ENCODE results near the gene TRIM56. TPM values are rescaled to one million over a fixed set of nuclear protein-coding genes. Genes with fewer than 3 reads are reported as not detected.

Gene TRIM56
- total RNA-seq, 4 donors from 2014 or later, result 4.2 to 11.4 (median 6.9) TPM

- in situ Hi-C loops (cut with MboI; ENCODE audit: low sequenced_read_pairs in 4 of 4) (loop anchor here (5.0 to 10.0 kb wide), 4 partner anchors 52 to 144 kb away; no protein-coding TSS in a partner anchor), intact Hi-C loops (cut with DNase I; ENCODE audit: low total_unique reads) (no loop called here)
- TF ChIP-seq CTCF (IDR thresholded peaks at IDR 0.05 in 4 of 5, conservative IDR thresholded peaks at IDR 0.05 in 1 of 5) (no peak), POLR2A (IDR thresholded peaks at IDR 0.05) (no peak)
- ATAC-seq, result no peak
- Histone ChIP-seq H3K27ac (no peak overlapping the region), H3K9me3 (no peaks in the 10 kb centered on the region), H3K4me3 (no peak overlapping the region), H3K27me3 (no peaks in the 10 kb centered on the region), H3K4me1 (peaks cover 0 to 8% of the 10 kb centered on the region in 2 donors), H3K36me3 (no peaks in the 10 kb centered on the region)
- no peak for DNase-seq
Measured at GRCh38 chr7:101140339-101140699, 55.0 kb downstream of the TRIM56 start.

DNA sequence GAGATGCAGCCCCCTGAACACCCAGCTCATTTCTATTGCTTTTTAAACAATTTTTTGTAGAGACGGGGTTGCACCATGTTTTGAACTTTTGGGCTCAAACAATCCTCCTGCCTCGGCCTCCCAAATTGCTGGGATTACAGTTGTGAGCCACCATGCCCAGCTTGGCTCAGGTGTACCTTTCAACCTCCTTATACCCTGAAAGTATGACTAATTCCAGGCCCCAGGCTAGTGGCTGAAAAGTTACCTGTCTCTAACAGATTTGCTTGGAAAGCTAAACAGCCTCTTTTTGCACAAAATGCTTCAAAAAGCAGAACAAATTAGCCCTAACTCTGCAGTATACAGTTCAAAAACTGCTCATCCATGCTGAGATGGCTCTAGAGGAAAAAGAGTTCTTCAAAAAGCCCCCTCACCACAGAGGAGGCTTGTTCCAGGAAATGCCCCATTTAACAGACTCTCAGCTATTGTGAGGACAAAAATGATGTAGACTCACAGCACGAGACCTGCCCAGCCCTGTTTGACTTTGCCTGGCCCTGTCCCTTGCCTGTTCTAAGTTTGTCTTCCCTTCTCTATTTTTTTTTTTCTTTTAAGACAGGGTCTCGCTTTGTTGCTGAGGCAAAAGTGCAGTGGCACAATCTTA, 55.6 kb downstream of the TRIM56 start:
- H3K9me3 ChIP-seq, result no peaks in the 10 kb centered on the region
- no peak for TF ChIP-seq POLR2A (IDR thresholded peaks at IDR 0.05)
- TF ChIP-seq CTCF (IDR thresholded peaks at IDR 0.05 in 4 of 5, conservative IDR thresholded peaks at IDR 0.05 in 1 of 5), result no peak
- intact Hi-C loops (cut with DNase I; ENCODE audit: low total_unique reads) (no loop called here), in situ Hi-C loops (cut with MboI; ENCODE audit: low sequenced_read_pairs in 4 of 4) (loop anchor here (5.0 to 10.0 kb wide), 4 partner anchors 51 to 144 kb away; no protein-coding TSS in a partner anchor)
- H3K36me3 ChIP-seq, result no peaks in the 10 kb centered on the region
- peaks cover 0 to 8% of the 10 kb centered on the region in 2 donors for H3K4me1 ChIP-seq
- no peaks in the 10 kb centered on the region for H3K27me3 ChIP-seq
- DNase-seq (no peak), ATAC-seq (no peak)
- no peak overlapping the region for H3K4me3 ChIP-seq
- no peak overlapping the region for H3K27ac ChIP-seq

Other genes with a start within 250 kb of the TRIM56 start
- 1 to 10 TPM; 2.5 to 4.3 (median 3.8) TPM for gene SLC12A9, start 232.8 kb upstream of the TRIM56 start, total RNA-seq
- 1 to 10 TPM; 4.6 to 9.1 (median 7.3) TPM for gene TRIP6, start 218.1 kb upstream of the TRIM56 start, total RNA-seq
- gene SRRT, start 210.4 kb upstream of the TRIM56 start, total RNA-seq, result 10 to 100 TPM; 35.0 to 47.3 (median 39.8) TPM
- gene UFSP1, start 195.8 kb upstream of the TRIM56 start, total RNA-seq, result 1 to 10 TPM; 2.0 to 7.1 (median 4.0) TPM
- 10 to 100 TPM in 2 of 4 donors, 1 to 10 TPM in 2; 6.5 to 59.5 (median 11.4) TPM for gene ACHE, start 189.6 kb upstream of the TRIM56 start, total RNA-seq
- under 1 TPM in 3 of 4 donors, not detected in 1; 0.04 to 0.71 (median 0.32) TPM for gene MUC3A, start 135.9 kb upstream of the TRIM56 start, total RNA-seq
- gene MUC12, start 115.9 kb upstream of the TRIM56 start, total RNA-seq, result 1 to 10 TPM in 1 of 4 donors, not detected in 3; 1.4 TPM
- under 1 TPM in 1 of 4 donors, not detected in 3; 0.05 TPM for gene MUC17, start 65.4 kb upstream of the TRIM56 start, total RNA-seq
- 10 to 100 TPM in 3 of 4 donors, 1 to 10 TPM in 1; 5.9 to 21.7 (median 12.3) TPM for gene SERPINE1, start 41.6 kb downstream of the TRIM56 start, total RNA-seq
- gene AP1S1, start 69.0 kb downstream of the TRIM56 start, total RNA-seq, result 10 to 100 TPM in 3 of 4 donors, 1 to 10 TPM in 1; 5.5 to 24.4 (median 15.6) TPM
- gene VGF, start 80.1 kb downstream of the TRIM56 start, total RNA-seq, result not detected
- gene NAT16, start 94.8 kb downstream of the TRIM56 start, total RNA-seq, result not detected
- gene MOGAT3, start 115.6 kb downstream of the TRIM56 start, total RNA-seq, result not detected
- gene PLOD3, start 132.1 kb downstream of the TRIM56 start, total RNA-seq, result 10 to 100 TPM in 3 of 4 donors, 1 to 10 TPM in 1; 8.2 to 24.2 (median 15.5) TPM
- 10 to 100 TPM; 66.7 to 83.9 (median 71.9) TPM for gene ZNHIT1, start 132.7 kb downstream of the TRIM56 start, total RNA-seq
- gene CLDN15, start 152.3 kb downstream of the TRIM56 start, total RNA-seq, result 1 to 10 TPM in 3 of 4 donors, under 1 TPM in 1; 0.87 to 3.2 (median 1.4) TPM
- 100 to 1,000 TPM; 319 to 467 (median 364) TPM for gene FIS1, start 159.6 kb downstream of the TRIM56 start, total RNA-seq
- gene IFT22, start 236.3 kb downstream of the TRIM56 start, total RNA-seq, result 10 to 100 TPM; 13.4 to 32.3 (median 28.9) TPM

Measured in gastrocnemius medialis (tissue), 4 donors.